HG03064 (cell line): ENCODE measurements around the gene IRGC.
"Not testable (repeated sequence)": the region's sequence is repeated elsewhere in the genome, so short reads cannot be mapped to it uniquely, and the experiment has no call there.

Experiments
- ATAC-seq: cut with Tn5 transposase; IDR thresholded peaks from one replicate; pipeline ENCODE4 v1.9.1; 2021; ENCODE audit warnings: low read depth; ENCODE audit not compliant: unreplicated experiment

Gene IRGC

DNA sequence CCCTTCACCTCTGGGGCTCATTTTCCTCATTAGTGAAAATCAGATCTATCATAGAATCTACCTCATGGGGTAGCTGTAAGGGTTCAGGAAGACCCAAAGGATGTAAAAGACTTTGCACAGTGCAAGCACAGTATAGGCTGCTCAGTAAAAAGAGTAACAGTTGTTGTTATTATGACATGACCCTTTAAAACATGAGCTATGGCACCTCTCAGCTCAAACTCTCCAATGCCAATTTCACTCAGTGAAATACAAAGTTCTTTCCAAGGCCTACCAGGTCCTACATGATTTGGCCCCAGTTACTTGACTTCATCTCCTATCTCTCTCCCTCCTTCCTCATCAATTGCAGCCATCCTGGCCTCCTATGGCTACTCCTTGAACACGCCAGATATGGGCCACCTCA, 34.0 kb downstream of the IRGC start:
- no peak for ATAC-seq

DNA sequence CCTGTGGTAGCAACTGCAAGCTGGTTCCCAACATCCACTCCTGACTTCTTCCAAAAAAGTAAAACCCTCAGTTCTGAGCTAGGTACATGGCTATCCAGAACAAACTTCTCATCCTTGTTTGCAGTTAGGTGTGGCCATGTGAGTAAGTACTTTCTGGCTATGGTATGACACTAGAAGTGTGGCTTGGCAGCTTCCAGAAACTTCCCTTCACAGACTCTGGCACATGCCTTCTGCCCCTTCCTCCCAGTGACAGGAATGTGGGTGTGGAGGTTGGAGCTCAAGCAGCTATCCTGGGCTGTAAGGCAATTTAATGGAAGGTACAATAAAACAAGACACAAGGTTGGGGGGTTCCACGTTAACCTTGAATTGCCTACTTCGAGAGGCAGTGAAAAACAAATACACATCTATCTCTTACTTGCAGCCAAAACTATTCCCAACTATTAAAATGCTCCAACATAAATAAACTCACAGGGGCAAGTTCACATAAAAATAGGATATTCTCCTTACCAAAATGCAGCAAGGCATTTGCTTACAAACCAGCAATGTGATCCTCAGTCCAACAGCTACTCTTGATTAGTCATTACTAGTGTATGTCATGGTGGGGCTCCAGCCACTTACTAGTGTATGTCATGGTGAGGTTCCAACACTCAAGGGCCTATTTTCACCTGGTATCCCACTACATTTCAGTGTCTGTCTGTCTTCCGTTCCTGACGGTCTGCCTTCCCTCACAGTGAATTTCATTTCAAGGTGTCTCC, 35.8 kb downstream of the IRGC start:
- ATAC-seq = no peak

DNA sequence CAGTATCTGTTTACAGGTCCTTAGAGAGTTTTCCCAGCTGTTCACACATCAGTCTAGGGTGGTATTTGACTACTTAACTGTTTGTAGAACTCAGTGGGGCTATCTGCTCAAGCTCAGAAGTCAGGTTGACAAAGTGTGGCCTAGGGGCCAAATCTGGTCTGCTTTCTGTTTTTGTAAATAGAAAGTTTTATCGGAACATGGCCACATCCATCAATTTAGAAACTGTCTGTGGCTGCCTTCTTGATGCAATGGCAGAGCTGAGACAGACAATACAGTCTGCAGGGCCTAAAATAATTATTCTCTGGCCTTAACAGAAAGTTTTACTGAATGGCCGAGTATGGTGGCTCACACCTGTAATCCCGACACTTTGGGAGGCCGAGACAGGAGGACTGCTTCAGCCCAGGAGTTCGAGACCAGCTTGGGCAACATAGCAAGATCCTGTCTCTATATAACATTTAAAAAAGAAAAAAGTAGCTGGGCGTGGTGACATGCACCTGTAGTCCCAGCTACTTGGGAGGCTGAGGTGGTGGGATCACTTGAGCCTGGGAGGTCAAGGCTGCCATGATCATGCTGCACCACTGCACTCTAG, 36.5 kb downstream of the IRGC start:
- ATAC-seq = no peak

DNA sequence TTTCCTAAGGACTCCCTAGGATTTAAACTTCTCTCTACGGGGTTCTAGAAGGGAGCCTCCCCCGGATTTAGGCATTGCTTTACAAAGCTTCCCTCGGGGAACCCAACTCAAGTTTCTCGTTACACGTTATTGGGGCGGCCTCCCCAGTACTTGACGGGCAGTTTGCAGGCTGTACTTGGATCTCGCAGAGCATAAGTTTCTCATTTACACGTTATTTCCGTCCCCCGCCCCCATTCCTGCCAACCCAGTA, 38.3 kb downstream of the IRGC start:
- no peak for ATAC-seq

DNA sequence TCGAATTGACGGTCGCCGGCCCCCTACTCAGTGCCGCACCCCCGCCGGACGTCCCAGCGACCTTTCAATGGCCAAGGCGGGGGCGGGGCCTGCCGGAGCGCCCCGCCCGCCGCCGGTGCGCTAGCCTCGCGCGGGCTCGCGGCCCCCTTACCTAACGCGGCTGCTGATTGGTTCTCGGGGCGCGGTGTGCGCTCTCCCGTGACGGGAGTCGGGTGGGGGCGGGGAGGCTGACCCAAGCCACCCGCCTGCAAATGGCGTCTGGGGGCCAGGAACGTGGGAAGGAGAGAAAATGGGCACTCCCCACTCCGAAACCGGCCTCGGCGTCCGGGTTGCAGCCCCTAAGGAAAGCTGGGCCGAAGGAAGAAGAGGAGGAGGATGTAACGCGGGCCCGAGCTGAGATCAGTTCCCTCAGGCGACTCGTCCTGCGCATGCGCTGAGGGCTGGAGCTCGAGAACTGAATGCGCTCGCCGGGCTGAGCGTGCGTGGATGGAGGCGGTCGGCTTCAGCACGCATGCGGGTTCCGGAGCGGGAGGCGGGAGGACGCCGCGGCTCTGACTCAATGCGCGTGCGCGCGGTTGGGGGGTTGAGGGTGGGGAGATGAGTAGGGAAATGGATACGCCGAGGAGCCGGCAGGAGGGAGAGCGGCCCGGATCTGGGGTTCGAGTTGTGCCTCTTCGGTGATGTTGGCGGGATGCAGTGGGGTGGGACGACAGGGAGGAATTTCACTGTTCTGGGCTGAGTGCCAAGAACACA, 38.8 kb downstream of the IRGC start, which contains the start of gene SMG9:
TSS of gene SMG9 (minus strand) at position 460 of the 753 bp plus-strand sequence. CDS start 4,221 bp downstream, outside the sequence.
- ATAC-seq = peak; percentile 47

DNA sequence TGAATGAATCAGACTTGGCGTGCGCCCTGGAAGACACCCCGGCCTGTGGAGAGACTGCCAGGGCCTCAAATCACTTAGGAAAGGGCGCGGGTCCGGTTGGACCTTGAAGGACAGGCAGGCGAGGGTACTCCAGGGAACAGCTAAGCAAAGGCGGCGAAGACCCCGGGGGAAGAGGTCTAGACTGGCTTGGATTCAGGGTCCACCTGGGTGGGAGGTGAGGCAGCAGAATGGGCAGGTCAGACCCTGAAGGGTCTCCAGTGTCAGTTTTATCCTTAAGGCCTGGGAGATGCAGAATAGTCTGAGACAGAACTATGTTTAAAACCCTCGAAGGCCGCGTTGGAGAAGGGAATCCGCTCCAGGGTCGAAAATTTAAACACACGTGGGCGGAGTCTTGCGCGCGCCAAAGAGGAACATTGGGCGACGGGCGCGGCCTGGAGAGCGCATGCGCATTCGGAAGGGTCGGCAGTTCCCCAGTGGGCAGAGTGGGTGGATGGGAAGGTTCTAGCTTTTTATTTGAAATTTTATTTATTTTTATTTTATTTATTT, 39.5 kb downstream of the IRGC start:
- no peak for ATAC-seq

DNA sequence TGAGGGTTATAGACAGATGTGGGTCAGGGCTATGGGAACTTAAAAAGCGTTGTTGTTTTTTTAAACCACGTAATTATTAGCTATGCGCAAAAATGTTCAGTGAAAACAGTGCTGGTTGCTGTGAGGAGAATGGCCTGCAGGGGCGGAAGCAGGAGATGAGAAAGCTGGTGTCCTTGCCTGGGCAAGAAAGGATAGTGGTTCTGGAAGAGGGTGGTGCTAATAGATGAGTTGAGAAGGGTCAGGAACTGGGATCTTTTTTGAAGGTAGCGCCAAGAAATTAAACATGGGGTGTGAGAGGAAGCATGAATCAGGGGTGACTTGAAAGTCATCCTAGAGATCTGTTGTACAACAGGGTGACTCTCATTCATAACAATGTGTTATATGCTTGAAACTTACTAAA, 43.6 kb downstream of the IRGC start:
- ATAC-seq = no peak

DNA sequence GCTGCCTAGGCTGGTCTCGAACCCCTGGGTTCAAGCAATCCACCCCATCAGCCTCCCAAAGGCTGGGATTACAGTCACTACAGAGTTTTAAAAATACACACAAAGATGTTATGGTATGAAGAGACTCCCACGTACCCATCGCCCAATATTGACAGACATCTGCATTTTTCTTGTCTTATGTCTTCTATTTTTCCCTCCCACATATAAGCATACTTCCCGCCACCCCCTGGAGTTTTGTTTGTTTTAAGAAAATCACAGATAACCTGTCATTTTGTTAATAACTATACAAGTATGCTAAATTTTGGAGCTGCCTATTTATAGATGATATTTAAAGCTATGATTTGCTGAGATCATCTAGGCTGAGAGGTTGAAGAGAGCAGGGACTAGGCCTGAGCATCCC, 45.1 kb downstream of the IRGC start:
- ATAC-seq = no peak

DNA sequence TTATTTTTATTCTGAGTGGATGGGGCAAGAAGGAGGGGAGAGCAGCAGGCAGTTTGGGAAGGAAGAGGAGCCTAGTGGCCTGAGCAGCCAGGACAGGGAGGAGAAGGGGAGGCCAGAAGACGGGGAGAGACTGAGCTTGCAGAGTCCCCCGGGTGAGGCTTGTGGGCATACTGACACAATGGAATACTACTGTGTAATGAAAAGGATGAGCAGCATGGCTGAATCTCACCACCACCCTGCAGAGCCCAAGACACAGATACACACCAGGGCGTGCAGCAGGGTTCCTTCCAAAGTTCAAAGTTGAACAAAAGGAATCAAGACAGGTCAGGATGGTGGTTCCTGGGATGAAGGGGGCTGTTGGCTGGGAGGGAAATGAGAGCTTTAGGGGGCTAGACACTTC, 46.9 kb downstream of the IRGC start:
- no peak for ATAC-seq

DNA sequence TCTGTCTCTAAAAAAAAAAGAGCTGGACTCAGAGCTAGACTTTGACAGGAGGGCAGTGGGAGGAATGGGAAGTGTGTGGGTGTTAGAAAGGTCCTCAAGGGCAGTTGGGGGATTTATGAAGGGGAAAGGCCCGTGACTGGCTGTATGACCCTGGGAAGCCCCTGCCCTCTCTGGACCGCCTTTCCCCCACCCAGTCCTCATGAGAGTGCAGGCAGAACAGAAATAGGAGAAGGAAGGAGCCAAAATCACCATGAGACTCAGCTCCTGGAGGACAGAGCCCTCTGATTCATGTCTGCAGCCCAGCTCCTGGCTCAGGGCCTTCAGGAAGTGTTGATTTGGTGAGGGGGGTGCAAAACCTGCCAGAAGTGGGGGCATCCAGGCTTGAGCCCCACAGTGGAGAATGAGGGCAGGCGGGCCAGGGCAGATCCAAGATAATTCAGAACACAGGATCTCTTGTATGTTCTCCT, 47.6 kb downstream of the IRGC start:
- no peak for ATAC-seq

DNA sequence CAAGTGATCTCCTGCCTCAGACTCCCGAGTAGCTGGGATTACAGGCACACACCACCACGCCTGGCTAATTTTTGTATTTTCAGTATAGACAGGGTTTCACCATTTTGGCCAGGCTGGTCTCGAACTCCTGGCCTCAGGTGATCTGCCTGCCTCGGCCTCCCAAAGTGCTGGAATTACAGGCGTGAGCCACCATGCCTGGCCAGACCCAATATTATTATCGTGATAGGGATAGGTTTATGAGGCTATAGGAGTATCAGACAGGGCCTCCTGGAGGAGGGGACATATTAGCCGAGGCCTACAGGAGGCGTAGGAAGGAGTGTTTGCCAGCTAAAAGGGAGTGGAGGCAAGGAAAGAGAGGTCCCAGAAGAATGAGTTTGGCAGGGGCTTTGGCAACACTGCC, 48.8 kb downstream of the IRGC start:
- not testable (repeated sequence) for ATAC-seq

DNA sequence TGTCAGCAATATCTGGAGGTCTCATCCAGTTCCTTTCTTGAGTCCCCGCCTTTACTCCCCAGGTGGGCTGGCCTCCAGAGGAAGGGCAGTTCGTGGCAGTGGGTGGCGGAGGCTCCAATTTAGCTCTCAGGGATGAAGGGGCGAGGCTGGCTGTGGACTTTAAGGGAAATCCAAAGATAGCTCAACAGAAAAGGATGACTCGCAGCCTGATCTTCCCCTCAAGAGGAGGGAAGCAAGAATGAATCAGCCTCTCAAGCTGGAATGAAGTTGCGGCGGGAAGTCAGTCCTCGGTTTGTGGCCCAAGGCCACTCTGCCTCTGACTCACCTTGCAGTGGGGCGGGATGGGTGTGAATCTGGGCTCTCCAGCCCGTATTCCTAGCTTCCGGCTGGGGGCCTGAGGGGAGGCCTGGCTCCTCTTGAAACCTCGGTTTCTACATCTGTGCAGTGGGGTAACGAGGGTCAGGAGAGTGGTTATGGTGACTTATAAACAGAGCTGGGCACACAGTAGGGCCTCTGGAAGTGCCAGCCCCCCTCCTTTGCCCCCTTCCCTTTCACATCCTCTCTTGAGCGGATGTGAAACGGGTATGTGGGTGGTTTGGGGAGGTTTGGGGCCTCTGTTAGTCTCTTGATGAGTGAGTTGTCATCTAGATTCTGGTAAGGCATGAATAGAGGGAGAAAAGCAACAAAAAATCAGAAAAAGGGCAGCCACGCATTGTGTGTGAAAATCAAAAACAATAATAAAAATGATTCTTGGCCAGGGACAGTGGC, 49.4 kb downstream of the IRGC start:
- peak; percentile 59 for ATAC-seq

DNA sequence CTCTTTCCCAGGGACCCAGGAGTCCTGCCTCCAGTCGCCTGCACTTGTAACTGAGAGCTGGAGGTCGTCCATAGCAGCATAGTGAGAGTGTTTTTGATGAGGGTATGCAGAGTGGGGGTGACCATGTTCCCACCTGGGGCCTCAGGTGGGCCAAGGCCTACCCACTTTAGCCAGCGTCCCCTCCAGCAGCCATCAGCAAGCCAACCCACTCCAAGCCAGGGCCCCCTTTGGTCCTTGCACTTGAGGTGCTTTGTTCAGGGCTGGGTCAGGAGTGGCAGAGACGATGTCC, 50.8 kb downstream of the IRGC start:
- ATAC-seq = no peak

DNA sequence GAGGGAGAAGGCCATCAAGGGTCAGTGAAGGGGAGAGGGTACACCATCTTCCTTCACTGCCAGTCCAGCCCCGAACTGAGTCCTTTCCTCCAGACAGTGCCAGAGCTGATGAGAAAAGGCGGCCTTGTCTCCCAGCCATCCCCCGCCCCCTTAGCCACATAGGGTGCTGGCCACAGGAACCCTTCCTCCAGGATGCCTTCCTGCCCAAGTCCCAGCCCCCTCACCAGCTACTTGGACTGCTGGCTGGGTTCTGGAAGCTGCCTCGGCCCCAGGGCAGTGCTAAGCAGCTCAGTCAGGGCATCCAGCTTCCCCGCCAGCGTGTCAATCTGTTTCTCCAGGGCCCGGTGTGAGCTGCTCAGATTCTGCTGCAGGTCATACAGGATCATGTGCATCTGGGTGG, 51.4 kb downstream of the IRGC start:
- no peak for ATAC-seq

DNA sequence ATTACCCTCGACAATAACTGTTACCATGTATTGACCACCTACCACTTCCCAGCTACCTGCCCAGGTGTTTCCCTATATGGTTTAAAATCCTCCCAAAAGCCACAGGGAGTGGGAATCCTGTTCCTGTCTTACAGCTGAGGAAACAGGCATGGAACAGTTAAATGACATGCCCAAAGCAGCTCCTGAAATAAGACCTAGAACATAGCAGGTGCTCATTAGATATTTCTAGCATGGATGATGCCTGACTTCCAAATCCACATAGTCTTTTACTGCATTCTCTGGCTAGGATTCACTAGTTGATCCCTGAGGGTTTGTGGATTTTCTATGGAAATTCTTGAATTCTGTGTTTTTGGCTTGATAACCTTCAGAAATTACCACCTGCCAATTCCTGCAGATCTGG, 51.9 kb downstream of the IRGC start:
- no peak for ATAC-seq

DNA sequence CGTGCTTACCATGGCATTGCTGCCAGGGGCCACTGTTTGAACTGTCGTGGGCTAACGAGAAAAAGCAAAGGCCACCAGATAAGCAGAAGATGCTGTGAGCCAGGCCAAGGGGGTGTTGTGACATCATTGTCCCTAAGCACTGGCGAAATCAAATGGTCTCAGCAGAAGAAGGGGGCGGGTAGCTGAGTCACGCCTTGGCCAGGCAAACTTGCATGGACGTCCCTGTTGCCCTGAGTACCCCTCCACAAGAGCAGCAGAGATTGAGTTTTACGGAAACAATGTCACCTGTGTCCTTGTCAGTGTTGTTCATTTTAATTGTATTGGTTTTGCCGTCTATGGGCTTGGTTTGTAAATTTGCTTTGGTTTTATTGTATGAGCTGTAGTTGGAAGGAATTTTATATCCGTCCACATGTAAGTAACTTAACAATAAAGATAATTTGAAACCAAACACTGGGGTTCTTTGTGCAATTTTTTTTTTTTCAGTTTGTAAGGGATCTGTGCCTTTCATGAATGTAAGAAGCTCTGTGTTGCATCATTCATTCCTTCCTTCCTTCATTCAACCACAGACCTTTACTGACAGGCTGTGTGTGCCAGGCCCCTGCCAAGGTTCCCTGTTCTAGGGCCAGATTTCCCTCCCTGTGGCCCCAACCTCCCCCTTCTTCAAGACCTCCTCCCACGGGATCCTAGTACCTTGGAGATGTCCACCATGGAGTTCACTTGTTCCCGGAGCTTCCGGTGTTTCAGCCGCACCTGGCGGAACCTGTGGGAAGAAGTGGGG, 52.6 kb downstream of the IRGC start:
- no peak for ATAC-seq

DNA sequence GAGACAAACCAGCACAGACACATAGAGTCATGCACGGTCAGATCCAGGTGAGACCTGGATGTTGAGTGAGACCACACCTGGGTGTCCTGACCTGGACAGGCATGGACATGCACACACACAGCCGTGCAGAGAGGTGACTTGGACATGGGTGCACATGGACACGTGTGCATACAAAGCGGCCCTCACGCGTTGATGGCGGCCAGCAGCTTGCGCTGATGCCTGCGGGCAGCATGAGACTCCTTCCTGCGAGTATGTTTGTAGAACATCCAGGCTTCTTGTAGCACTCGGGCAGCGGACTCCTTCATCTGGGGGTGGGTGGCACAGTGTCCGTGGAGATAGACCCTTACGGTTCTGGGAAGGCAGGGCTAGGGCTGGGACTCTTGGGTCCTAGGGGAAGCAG, 53.4 kb downstream of the IRGC start:
- no peak for ATAC-seq
